Superior temporal gyrus (tissue), 1 donor: Measurements from ENCODE around the gene OGDH.

ENCODE experiments used
- DNase-seq: peaks from one replicate; pipeline ENCODE4 v3.0.0-alpha.2; 2016; ENCODE audit errors: extremely low spot score

OGDH gene

GRCh38 chr7:44637788-44638594, 31.6 kb downstream of the OGDH start:
- no peak for DNase-seq

GRCh38 chr7:44638611-44639557, 32.5 kb downstream of the OGDH start:
- DNase-seq = no peak

GRCh38 chr7:44639671-44640321, 33.4 kb downstream of the OGDH start:
- DNase-seq = no peak

- DNase-seq = no peak
These were observed 36.8 kb downstream of the OGDH start for GRCh38 chr7:44643206-44643605.

GRCh38 chr7:44645254-44645653, 38.8 kb downstream of the OGDH start:
- DNase-seq = no peak

- no peak for DNase-seq
These were observed 39.3 kb downstream of the OGDH start for GRCh38 chr7:44645696-44646095.

- DNase-seq = no peak
These were observed 39.9 kb downstream of the OGDH start for GRCh38 chr7:44646176-44646920.

- DNase-seq = no peak
These were observed 40.7 kb downstream of the OGDH start for GRCh38 chr7:44646921-44647636.

GRCh38 chr7:44647981-44648714, 41.7 kb downstream of the OGDH start:
- no peak for DNase-seq

GRCh38 chr7:44650242-44650641, 43.8 kb downstream of the OGDH start:
- no peak for DNase-seq

- no peak for DNase-seq
These were observed 44.3 kb downstream of the OGDH start for GRCh38 chr7:44650772-44651171.

GRCh38 chr7:44652535-44652934, 46.1 kb downstream of the OGDH start:
- no peak for DNase-seq

- no peak for DNase-seq
These were observed 47.9 kb downstream of the OGDH start for GRCh38 chr7:44654255-44654796.

GRCh38 chr7:44655341-44655740, 48.9 kb downstream of the OGDH start:
- DNase-seq = no peak

- DNase-seq = no peak
These were observed 52.6 kb downstream of the OGDH start for GRCh38 chr7:44658979-44659378.

- no peak for DNase-seq
These were observed 54.8 kb downstream of the OGDH start for GRCh38 chr7:44661233-44661632.

GRCh38 chr7:44664780-44665461, 58.5 kb downstream of the OGDH start:
- no peak for DNase-seq

- no peak for DNase-seq
These were observed 59.2 kb downstream of the OGDH start for GRCh38 chr7:44665531-44666213.

- DNase-seq = no peak
These were observed 60.1 kb downstream of the OGDH start for GRCh38 chr7:44666566-44666965.
